Endothelial cell of umbilical vein (primary cell): ENCODE data around the gene MCC. TPM values are rescaled to one million over a fixed set of nuclear protein-coding genes. Genes with fewer than 3 reads are reported as not detected.

ENCODE experiments used
- BruUV-seq: library from RNA; stranded (reverse); fragments of 400-500 nt; replicated peaks from 2 replicates; lab custom pipeline; 2021; lab: Mats Ljungman, UMichigan
- CTCF ChIA-PET: fragments of 300-600, 350-600 bp; sonication (Branson Sonifier 250); formaldehyde crosslinking; loops from one replicate; lab custom pipeline; 2021; ENCODE audit warnings: antibody characterized with exemption, inconsistent platforms; lab: Charles Lee
- POLR2A ChIA-PET: fragments of 300-600, 350-600 bp; sonication (Branson Sonifier 250); formaldehyde crosslinking; loops from one replicate; lab custom pipeline; 2021; ENCODE audit warnings: antibody characterized with exemption, inconsistent platforms; lab: Charles Lee
- DNase-seq: peaks from one replicate; pipeline ENCODE4 v3.0.0-alpha.2; 2011; ENCODE audit warnings: low read depth, low spot score
- FAIRE-seq: peaks from 2 replicates; lab custom pipeline; 2011; peaks lifted over from hg19 to GRCh38; lab: Jason Lieb, UNC
- H2AFZ ChIP-seq: 2 replicates; pipeline ENCODE4 v1.6.0; 2012; ENCODE audit warnings: low read depth, low read length, control low read depth, inconsistent platforms
- H3K27ac ChIP-seq: 2 replicates; pipeline ENCODE4 v1.5.1; 2011; ENCODE audit warnings: low read depth, mild to moderate bottlenecking, control low read depth, low read length, moderate library complexity; ENCODE audit not compliant: insufficient read depth
- H3K27me3 ChIP-seq, 2 experiments: 2 replicates each; pipeline versions ENCODE4 v1.6.0 to v1.6.1; 2011; ENCODE audit warnings: low read length in 2 of 2, mixed read lengths in 1 of 2; ENCODE audit not compliant: control insufficient read depth in 2 of 2, insufficient read depth in 2 of 2
- H3K36me3 ChIP-seq, 2 experiments: 2 replicates in 1 of 2; 3 replicates in 1 of 2; pipeline ENCODE4 v1.5.1; 2011; ENCODE audit warnings: low read length in 2 of 2, mild to moderate bottlenecking in 1 of 2, moderate library complexity in 1 of 2; ENCODE audit not compliant: control insufficient read depth in 2 of 2, insufficient read depth in 2 of 2; ENCODE audit errors: extremely low read depth in 1 of 2
- H3K4me1 ChIP-seq: 3 replicates; pipeline ENCODE4 v1.5.1; 2011; ENCODE audit warnings: mild to moderate bottlenecking, low read length; ENCODE audit not compliant: control insufficient read depth, insufficient read depth; ENCODE audit errors: extremely low read depth
- H3K4me2 ChIP-seq: 2 replicates; pipeline ENCODE4 v1.6.1; 2011; ENCODE audit warnings: low read length, control low read depth, mixed read lengths; ENCODE audit not compliant: insufficient read depth
- H3K4me3 ChIP-seq, 3 experiments: fragments of 200-600 bp in 1 of 3; sonication (generic), shearing (Covaris generic) in 1 of 3; replicated peaks in 1 of 3; 2 replicates each; pipeline ENCODE4 v1.5.1; 2011 to 2016; ENCODE audit warnings: control low read depth in 3 of 3, low read length in 3 of 3, mild to moderate bottlenecking in 2 of 3, inconsistent platforms in 1 of 3, low read depth in 1 of 3, moderate library complexity in 1 of 3; ENCODE audit not compliant: insufficient read depth in 1 of 3
- H3K79me2 ChIP-seq: 2 replicates; pipeline ENCODE4 v1.6.0; 2012; ENCODE audit warnings: low read length, inconsistent platforms; ENCODE audit not compliant: control insufficient read depth, insufficient read depth
- H3K9ac ChIP-seq: replicated peaks from 2 replicates; pipeline ENCODE3; 2011; ENCODE audit warnings: low read length, control low read depth; ENCODE audit not compliant: insufficient read depth; ENCODE audit errors: extremely low read depth
- H3K9me1 ChIP-seq: replicated peaks from 3 replicates; pipeline ENCODE4 v1.6.0; 2011; ENCODE audit warnings: mild to moderate bottlenecking, low read length; ENCODE audit not compliant: control insufficient read depth, insufficient read depth; ENCODE audit errors: extremely low read depth
- H3K9me3 ChIP-seq: replicated peaks from 2 replicates; pipeline ENCODE4 v1.5.1; 2012; ENCODE audit warnings: low read length, inconsistent platforms; ENCODE audit not compliant: control insufficient read depth, insufficient read depth
- H4K20me1 ChIP-seq: replicated peaks from 2 replicates; pipeline ENCODE3; 2011; ENCODE audit warnings: mild to moderate bottlenecking, low read length; ENCODE audit not compliant: control insufficient read depth, insufficient read depth; ENCODE audit errors: extremely low read depth
- CTCF ChIP-seq, 2 donors: IDR thresholded peaks; 1 replicate in 1 of 2; 2 replicates in 1 of 2; pipeline ENCODE4 v1.5.1; 2011; ENCODE audit warnings: low read length in 2 of 2, mild to moderate bottlenecking in 2 of 2, moderate library complexity in 2 of 2, control low read depth in 1 of 2, inconsistent platforms in 1 of 2, low read depth in 1 of 2; ENCODE audit not compliant: insufficient read depth in 1 of 2; ENCODE audit errors: extremely low read depth in 1 of 2
- FOS ChIP-seq: IDR thresholded peaks from 2 replicates; pipeline ENCODE4 v1.6.1; 2011; ENCODE audit warnings: mild to moderate bottlenecking, low read length, moderate library complexity, borderline replicate concordance; ENCODE audit not compliant: insufficient read depth
- GATA2 ChIP-seq: IDR thresholded peaks from 2 replicates; pipeline ENCODE4 v1.7.0; 2011; ENCODE audit warnings: low read depth, mild to moderate bottlenecking, moderate library complexity, mixed read lengths, low read length; ENCODE audit not compliant: insufficient read length, insufficient read depth
- POLR2A ChIP-seq: IDR thresholded peaks from 2 replicates; pipeline ENCODE4 v1.6.1; 2012; ENCODE audit warnings: low read depth, mild to moderate bottlenecking, control low read depth, low read length
- POLR2AphosphoS5 ChIP-seq: IDR thresholded peaks from 2 replicates; pipeline ENCODE4 v1.6.1; 2012; ENCODE audit warnings: low read depth, mild to moderate bottlenecking, control low read depth, low read length, moderate library complexity; ENCODE audit not compliant: insufficient read depth
- dilution Hi-C: fragments of 300-500 bp; cut with MboI; formaldehyde crosslinking; loops from one replicate; pipeline ENCODE4 v1.15.0; 2019; ENCODE audit warnings: low sequenced_read_pairs; ENCODE audit not compliant: extremely low pct_ligation_motif_present
- intact Hi-C: fragments of 100-400 bp; cut with micrococcal nuclease; formaldehyde crosslinking; loops from one replicate; pipeline ENCODE4 v1.10.0; 2022
- polyA plus RNA-seq, 4 experiments: library from polyadenylated mRNA; depleted of rRNA in 3 of 4; stranded (reverse) in 3 of 4; unstranded in 1 of 4; fragments of >200 nt; gene quantifications; 2 replicates each; pipeline versions ENCODE4 v1.2.1 to v1.2.3, GENCODE V29; 2011 to 2012; ENCODE audit warnings: missing spikeins in 1 of 4
- total RNA-seq: library from RNA; stranded (reverse); gene quantifications from 2 replicates; pipeline ENCODE4 v1.2.3, GENCODE V29; 2021

Gene MCC
- total and polyA plus RNA-seq, 2 donors (not counting 3 experiments of a cell fraction or from before 2014, with no cell fraction given), result 6.9 to 27.5 TPM

- no TSS peak for BruUV-seq
- DNase-seq (no peak), FAIRE-seq (no peak)
- peaks cover 2% of the 10 kb centered on the region for H4K20me1 ChIP-seq
- H3K9ac ChIP-seq, result no peak overlapping the region
- no peaks in the 10 kb centered on the region for H3K9me1 ChIP-seq
- POLR2A ChIA-PET, result no interaction called here
- dilution Hi-C loops, result no loop called here
- H3K79me2 ChIP-seq, result no peaks in the 10 kb centered on the region
- H2AFZ ChIP-seq, result no peak overlapping the region
- intact Hi-C loops, result no loop called here
- CTCF ChIA-PET, result interaction anchor here (1.3 to 1.4 kb wide), 3 partner anchors 10 to 154 kb away, joined by 3 to 7 read pairs (median 3); no protein-coding TSS in a partner anchor
- H3K27ac ChIP-seq, result no peak overlapping the region
- no peaks in the 10 kb centered on the region for H3K9me3 ChIP-seq
- no peak overlapping the region for H3K4me2 ChIP-seq
- TF ChIP-seq FOS, result no peak
- TF ChIP-seq POLR2A, result no peak
- no peak for TF ChIP-seq GATA2
- H3K4me1 ChIP-seq, result no peaks in the 10 kb centered on the region
- H3K27me3 ChIP-seq, result no peaks in the 10 kb centered on the region
- no peaks in the 10 kb centered on the region for H3K36me3 ChIP-seq
- H3K4me3 ChIP-seq, result no peak overlapping the region
Measured at GRCh38 chr5:113176734-113177133, 311.5 kb downstream of the MCC start.

- BruUV-seq, result no TSS peak
- no peaks in the 10 kb centered on the region for H3K9me1 ChIP-seq
- no peaks in the 10 kb centered on the region for H3K27me3 ChIP-seq
- DNase-seq (no peak), FAIRE-seq (no peak)
- no peak overlapping the region for H2AFZ ChIP-seq
- H3K79me2 ChIP-seq, result no peaks in the 10 kb centered on the region
- H4K20me1 ChIP-seq, result peaks cover 2% of the 10 kb centered on the region
- H3K9me3 ChIP-seq, result no peaks in the 10 kb centered on the region
- POLR2A ChIA-PET, result interaction anchor here (0.6 kb wide), 1 partner anchor 426 kb away, joined by 3 read pairs; no protein-coding TSS in a partner anchor
- H3K9ac ChIP-seq, result no peak overlapping the region
- no peak overlapping the region for H3K4me2 ChIP-seq
- no peak for TF ChIP-seq CTCF (IDR thresholded peaks at IDR 0.05; ENCODE audit: extremely low read depth in 1 of 2, insufficient read depth in 1 of 2, low read depth in 1 of 2, low read length in 2 of 2)
- TF ChIP-seq POLR2AphosphoS5, result no peak
- no peak overlapping the region for H3K4me3 ChIP-seq
- H3K27ac ChIP-seq, result no peak overlapping the region
- H3K4me1 ChIP-seq, result no peaks in the 10 kb centered on the region
- intact Hi-C loops (no loop called here), dilution Hi-C loops (no loop called here)
- no peaks in the 10 kb centered on the region for H3K36me3 ChIP-seq
- CTCF ChIA-PET, result interaction anchor here (1.0 to 1.4 kb wide), 4 partner anchors 9 to 155 kb away, joined by 3 to 7 read pairs (median 3); no protein-coding TSS in a partner anchor
Measured at GRCh38 chr5:113176196-113176595, 312.1 kb downstream of the MCC start.
